Measurements from ENCODE around the gene TMEM178B. TPM values are rescaled to one million over a fixed set of nuclear protein-coding genes. Genes with fewer than 3 reads are reported as not detected.

TMEM178B gene
- polyA plus RNA-seq, 2 of the 4 experiments (the other 2 are of a cell fraction), result 0.88 to 0.93 TPM

- 0% methylated on average over 2 of the region's 2 CpGs for WGBS (ENCODE audit: missing lambda C conversion rate)
- ATAC-seq (no peak), DNase-seq (ENCODE audit: low read depth in 1 of 2, low spot score in 1 of 2) (no peak), FAIRE-seq (no peak)
- CTCF ChIA-PET, result no interaction called here
- POLR2A ChIA-PET, result no interaction called here
- no peaks in the 10 kb centered on the region for H3K4me1 ChIP-seq
- H3K9me3 ChIP-seq, result no peaks in the 10 kb centered on the region
- H3K4me2 ChIP-seq, result no peak overlapping the region
- no peak for TF ChIP-seq NPAS2 (CRISPR knock-in tag; IDR thresholded peaks at IDR 0.05; ENCODE audit: borderline replicate concordance)
- no peak for TF ChIP-seq CBX8 (IDR thresholded peaks at IDR 0.05)
- TF ChIP-seq MAFK (IDR thresholded peaks at IDR 0.05; ENCODE audit: partially characterized antibody), result peak; percentile 68
- H3K27ac ChIP-seq, result no peak overlapping the region
- no peak overlapping the region for H3K4me3 ChIP-seq
These were observed 190.1 kb downstream of the TMEM178B start for GRCh38 chr7:141263983-141264382.

- no peak overlapping the region for H3K27ac ChIP-seq
- DNase-seq (ENCODE audit: low read depth in 1 of 2, low spot score in 1 of 2) (no peak), FAIRE-seq (no peak), ATAC-seq (no peak)
- WGBS (ENCODE audit: missing lambda C conversion rate), result 47% methylated on average over 2 of the region's 2 CpGs
- TF ChIP-seq MYC (IDR thresholded peaks at IDR 0.05; ENCODE audit: borderline replicate concordance, low read length) (no peak), EHMT2 (IDR thresholded peaks at IDR 0.05; ENCODE audit: low read depth) (no peak), CBX2 (IDR thresholded peaks at IDR 0.05; ENCODE audit: borderline replicate concordance, low read depth) (no peak), CTCF (IDR thresholded peaks at IDR 0.05) (no peak), SREBF2 (IDR thresholded peaks at IDR 0.05) (no peak), CEBPB (IDR thresholded peaks at IDR 0.05) (no peak), KDM5A (IDR thresholded peaks at IDR 0.05) (no peak), CBX8 (IDR thresholded peaks at IDR 0.05) (no peak), REST (IDR thresholded peaks at IDR 0.05) (no peak), PHF8 (IDR thresholded peaks at IDR 0.05; ENCODE audit: borderline replicate concordance, low read depth) (no peak), RARB (CRISPR knock-in tag; IDR thresholded peaks at IDR 0.05) (no peak), ZC3H11A (IDR thresholded peaks at IDR 0.05) (no peak), E2F6 (IDR thresholded peaks at IDR 0.05; ENCODE audit: borderline replicate concordance, low read depth) (no peak), BHLHE40 (IDR thresholded peaks at IDR 0.05; ENCODE audit: low read depth, low read length) (no peak)
- ChIA-PET POLR2A (no interaction called here), CTCF (no interaction called here)
- H3K4me2 ChIP-seq, result no peak overlapping the region
- no peaks in the 10 kb centered on the region for H3K9me3 ChIP-seq
- no peak overlapping the region for H3K4me3 ChIP-seq
- no peaks in the 10 kb centered on the region for H3K4me1 ChIP-seq
These were observed 190.6 kb downstream of the TMEM178B start for GRCh38 chr7:141264511-141264910.

- Histone ChIP-seq H3K27ac (no peak overlapping the region), H3K4me2 (no peak overlapping the region), H3K4me1 (no peaks in the 10 kb centered on the region), H3K4me3 (no peak overlapping the region), H3K9me3 (no peaks in the 10 kb centered on the region)
- ChIA-PET CTCF (interaction anchor here (1.9 kb wide), 1 partner anchor 11 kb away, joined by 5 read pairs; no protein-coding TSS in a partner anchor), POLR2A (no interaction called here)
- no peak for ATAC-seq
- DNase-seq (ENCODE audit: low read depth in 1 of 2, low spot score in 1 of 2), result no peak
- 18% methylated on average over 2 of the region's 2 CpGs for WGBS (ENCODE audit: missing lambda C conversion rate)
- no peak for FAIRE-seq
- TF ChIP-seq ATOH8 (CRISPR knock-in tag; IDR thresholded peaks at IDR 0.05; ENCODE audit: low read depth) (no peak), RNF2 (IDR thresholded peaks at IDR 0.05; ENCODE audit: borderline replicate concordance, low read depth) (no peak), REST (IDR thresholded peaks at IDR 0.05) (no peak), USF2 (IDR thresholded peaks at IDR 0.05) (no peak), HOXB5 (CRISPR knock-in tag; IDR thresholded peaks at IDR 0.05) (no peak), TP53 (CRISPR knock-in tag; IDR thresholded peaks at IDR 0.05) (no peak)
These were observed 191.8 kb downstream of the TMEM178B start for GRCh38 chr7:141265668-141266067.

Measured in A549 (cell line).